ENCODE data around the gene D2HGDH. TPM values are rescaled to one million over a fixed set of nuclear protein-coding genes. Genes with fewer than 3 reads are reported as not detected.
"Not testable (repeated sequence)": the region's sequence is repeated elsewhere in the genome, so short reads cannot be mapped to it uniquely, and the experiment has no call there.

The D2HGDH gene
- total RNA-seq, 1 experiment from 2014 or later = 26.3 TPM

DNA sequence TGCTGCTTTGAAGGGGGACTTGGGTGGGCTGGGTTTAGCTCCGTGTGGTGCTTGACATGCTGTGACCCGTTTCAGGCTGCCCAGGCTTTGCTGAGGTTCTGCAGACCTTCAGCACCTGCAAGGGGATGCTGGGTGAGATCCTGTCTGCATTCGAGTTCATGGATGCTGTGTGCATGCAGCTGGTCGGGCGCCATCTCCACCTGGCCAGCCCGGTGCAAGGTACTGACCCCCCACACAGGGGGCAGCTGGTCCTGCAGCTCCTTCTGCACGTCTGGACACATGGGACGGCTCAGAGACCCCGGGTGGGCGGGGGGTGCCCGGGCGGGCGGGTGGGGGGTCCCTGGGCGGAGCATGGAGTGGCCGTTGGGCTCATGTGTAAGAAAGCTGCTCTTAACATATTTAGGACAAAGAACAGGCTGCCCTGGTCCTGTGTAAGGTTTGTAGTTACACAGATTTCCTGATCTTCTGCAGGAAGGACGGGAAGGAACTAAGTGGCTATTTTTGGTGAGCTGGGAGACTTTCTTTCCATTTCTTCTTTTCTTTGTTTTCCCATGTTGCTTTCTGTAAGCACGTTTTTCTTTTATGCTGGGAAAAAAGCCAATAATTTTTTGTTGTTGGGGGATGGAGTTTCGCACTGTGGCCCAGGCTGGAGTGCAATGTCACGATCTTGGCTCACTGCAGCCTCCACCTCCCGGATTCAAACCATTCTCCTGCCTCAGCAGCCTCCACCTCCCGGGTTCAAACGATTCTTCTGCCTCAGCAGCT is 15.8 kb downstream of the D2HGDH start:
- no peak for DNase-seq

DNA sequence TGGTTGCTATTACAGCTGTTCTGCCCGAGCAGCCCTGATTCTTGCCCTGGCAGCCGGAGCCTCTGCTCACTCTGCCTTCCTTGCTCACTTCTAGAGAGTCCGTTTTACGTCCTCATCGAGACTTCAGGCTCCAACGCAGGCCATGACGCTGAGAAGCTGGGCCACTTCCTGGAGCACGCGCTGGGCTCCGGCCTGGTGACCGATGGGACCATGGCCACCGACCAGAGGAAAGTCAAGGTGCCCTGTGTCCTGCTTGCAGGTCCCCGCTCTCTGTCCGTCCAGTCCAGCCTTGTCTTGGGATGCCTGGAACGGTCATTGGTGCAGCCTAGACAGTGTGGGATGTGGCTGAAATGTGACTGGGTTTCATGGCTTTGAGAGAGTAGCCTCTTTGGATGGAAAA is 16.7 kb downstream of the D2HGDH start:
- Histone ChIP-seq H3K27me3 (ENCODE audit: control insufficient read depth, insufficient read depth, low read length) (no peaks in the 10 kb centered on the region), H3K36me3 (replicated peaks; ENCODE audit: control insufficient read depth, insufficient read depth, low read length) (no peaks in the 10 kb centered on the region; the same call in none of the 2 replicates), H3K4me3 (ENCODE audit: insufficient read depth, low read depth, low read length) (no peak overlapping the region)
- no peak for DNase-seq

More for the DNA sequence above, 15.8 kb downstream of the D2HGDH start:
- Histone ChIP-seq H3K27me3 (ENCODE audit: control insufficient read depth, insufficient read depth, low read length) (no peaks in the 10 kb centered on the region), H3K36me3 (replicated peaks; ENCODE audit: control insufficient read depth, insufficient read depth, low read length) (peaks cover 1% of the 10 kb centered on the region), H3K4me3 (ENCODE audit: insufficient read depth, low read depth, low read length) (no peak overlapping the region)

DNA sequence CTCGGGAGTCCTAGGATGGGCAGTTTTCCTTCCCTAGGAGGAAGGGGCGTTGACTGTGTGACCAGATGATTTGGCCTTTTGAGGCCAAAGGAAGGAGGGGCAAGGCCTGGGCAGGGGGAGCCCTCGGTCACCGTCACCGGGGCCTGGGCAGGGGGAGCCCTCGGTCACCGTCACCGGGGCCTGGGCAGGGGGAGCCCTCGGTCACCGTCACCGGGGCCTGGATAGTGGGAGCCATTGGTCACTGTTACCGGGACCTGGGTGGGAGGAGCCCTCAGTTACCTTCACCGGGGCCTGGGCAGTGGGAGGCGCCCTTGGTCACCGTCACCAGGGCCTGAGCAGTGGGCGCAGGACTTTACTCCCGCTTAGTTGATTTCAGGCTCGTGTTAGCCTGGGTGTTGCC is 17.3 kb downstream of the D2HGDH start:
- no peak for DNase-seq
- no peaks in the 10 kb centered on the region for H3K27me3 ChIP-seq (ENCODE audit: control insufficient read depth, insufficient read depth, low read length)

DNA sequence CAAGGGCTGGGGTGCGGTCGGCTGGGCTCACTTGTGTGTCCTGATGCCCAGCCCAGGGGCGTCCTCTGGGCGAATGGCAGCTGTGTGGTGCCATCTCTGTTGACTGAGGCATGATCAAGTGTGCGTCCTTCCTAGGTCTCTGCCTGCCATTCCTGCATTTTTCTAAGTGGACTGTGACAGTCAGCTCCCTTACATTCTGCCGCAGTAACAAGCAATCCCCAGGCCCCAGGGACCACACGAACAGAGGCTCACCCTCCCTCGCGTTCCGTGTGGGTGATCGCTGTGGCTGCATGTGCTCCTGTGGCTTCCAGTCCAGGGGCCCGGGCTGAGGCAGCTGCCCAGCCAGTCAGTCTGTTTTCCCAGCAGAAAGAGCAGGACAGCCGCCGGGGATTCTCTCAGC is 17.8 kb downstream of the D2HGDH start:
- Histone ChIP-seq H3K4me3 (ENCODE audit: insufficient read depth, low read depth, low read length) (no peak overlapping the region), H3K27me3 (ENCODE audit: control insufficient read depth, insufficient read depth, low read length) (no peaks in the 10 kb centered on the region), H3K36me3 (replicated peaks; ENCODE audit: control insufficient read depth, insufficient read depth, low read length) (no peaks in the 10 kb centered on the region; the same call in none of the 2 replicates)
- DNase-seq = no peak

More for the DNA sequence above, 17.3 kb downstream of the D2HGDH start:
- Histone ChIP-seq H3K4me3 (ENCODE audit: insufficient read depth, low read depth, low read length) (no peak overlapping the region), H3K36me3 (replicated peaks; ENCODE audit: control insufficient read depth, insufficient read depth, low read length) (no peaks in the 10 kb centered on the region; the same call in none of the 2 replicates)

DNA sequence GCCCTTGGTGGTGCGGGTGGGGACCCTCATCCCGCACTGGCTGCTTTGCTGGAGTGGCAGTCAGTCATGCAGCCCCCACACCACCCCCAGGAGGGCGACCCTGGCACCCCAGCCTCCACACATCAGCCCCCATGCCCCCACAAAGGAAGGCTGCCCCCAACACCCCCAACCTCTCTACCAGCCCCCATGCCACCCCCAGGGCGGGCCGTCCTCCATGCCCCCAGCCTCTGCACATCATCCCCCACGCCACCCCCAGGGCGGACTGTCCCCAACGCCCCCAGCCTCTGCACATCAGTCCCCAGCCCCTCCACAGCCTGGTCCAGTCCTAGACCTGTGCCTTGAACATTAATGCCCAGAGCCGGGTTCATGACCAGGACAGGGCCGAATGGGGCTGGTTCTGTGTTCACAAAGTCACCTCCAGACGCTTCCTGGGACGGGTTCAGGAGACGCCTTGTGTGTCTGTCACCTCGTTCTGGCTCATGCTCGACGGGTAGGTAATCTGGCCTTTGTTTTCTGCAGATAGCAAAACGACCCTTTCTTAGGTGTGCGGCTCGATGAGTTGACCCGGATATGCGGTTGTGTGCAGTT is 18.4 kb downstream of the D2HGDH start:
- no peak for DNase-seq
- no peaks in the 10 kb centered on the region; the same call in none of the 2 replicates for H3K36me3 ChIP-seq (replicated peaks; ENCODE audit: control insufficient read depth, insufficient read depth, low read length)
- no peaks in the 10 kb centered on the region for H3K27me3 ChIP-seq (ENCODE audit: control insufficient read depth, insufficient read depth, low read length)
- H3K4me3 ChIP-seq (ENCODE audit: insufficient read depth, low read depth, low read length) = no peak overlapping the region

DNA sequence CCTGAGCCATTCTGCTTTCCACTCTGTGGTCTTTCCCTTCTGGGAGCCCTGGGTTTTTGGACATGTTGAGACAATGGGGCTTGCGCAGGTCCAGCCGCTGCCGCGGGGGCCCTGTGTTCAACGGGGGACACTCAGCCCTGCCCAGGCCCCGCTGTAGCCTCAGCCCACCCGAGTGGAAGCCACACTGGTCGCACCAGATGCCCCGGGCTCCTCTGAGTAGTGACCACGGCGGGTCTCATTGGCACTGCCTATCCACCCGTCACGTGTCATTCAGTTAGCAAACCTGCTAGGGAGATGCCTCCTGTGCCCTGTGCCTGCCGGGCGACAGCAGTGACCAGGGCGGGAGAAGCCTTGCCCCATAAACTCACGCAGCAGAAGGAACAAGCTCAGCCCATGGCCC is 19.1 kb downstream of the D2HGDH start:
- Histone ChIP-seq H3K27me3 (ENCODE audit: control insufficient read depth, insufficient read depth, low read length) (no peaks in the 10 kb centered on the region), H3K4me3 (ENCODE audit: insufficient read depth, low read depth, low read length) (no peak overlapping the region), H3K36me3 (replicated peaks; ENCODE audit: control insufficient read depth, insufficient read depth, low read length) (no peaks in the 10 kb centered on the region; the same call in none of the 2 replicates)
- no peak for DNase-seq

DNA sequence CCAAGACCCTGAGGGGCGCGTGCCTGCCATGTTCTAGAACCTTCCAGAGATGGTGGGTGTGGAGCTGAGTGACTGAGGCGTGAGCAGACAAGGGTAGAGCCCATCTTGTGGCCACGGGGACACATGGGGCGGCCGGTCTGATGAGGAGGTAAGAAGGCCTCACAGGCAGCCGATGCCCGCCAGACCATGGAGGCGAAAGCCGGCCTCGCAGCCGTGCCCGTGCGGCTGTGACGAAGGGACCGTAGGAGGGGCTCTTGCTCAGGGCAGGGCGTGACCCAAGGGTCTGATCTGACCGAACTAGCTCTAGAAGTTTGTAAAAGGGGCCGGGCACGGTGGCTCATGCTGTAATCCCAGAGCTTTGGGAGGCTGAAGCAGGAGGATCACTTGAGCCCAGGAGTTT is 19.6 kb downstream of the D2HGDH start:
- Histone ChIP-seq H3K27me3 (ENCODE audit: control insufficient read depth, insufficient read depth, low read length) (no peaks in the 10 kb centered on the region), H3K4me3 (ENCODE audit: insufficient read depth, low read depth, low read length) (no peak overlapping the region), H3K36me3 (replicated peaks; ENCODE audit: control insufficient read depth, insufficient read depth, low read length) (peaks cover under 1% of the 10 kb centered on the region)
- no peak for DNase-seq

DNA sequence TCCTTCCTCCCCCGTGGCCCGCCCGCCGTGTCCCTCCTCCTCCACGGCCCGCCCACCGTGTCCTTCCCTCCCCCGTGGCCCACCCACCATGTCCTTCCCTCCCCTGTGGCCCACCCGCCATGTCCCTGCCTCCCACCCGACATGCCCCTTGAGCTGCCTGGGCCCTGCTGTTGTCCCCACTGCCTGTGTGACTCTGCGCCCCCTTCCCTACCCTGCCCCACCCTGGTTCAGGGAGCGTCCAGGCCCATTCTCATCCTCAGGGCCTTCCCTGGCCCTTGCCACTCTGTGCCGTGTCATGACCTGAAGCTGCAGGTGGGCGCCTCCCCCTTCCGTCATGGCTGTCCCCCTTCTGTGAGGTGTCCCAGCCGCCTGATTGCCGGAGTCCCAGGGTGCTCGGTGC is 20.7 kb downstream of the D2HGDH start:
- Histone ChIP-seq H3K36me3 (replicated peaks; ENCODE audit: control insufficient read depth, insufficient read depth, low read length) (peaks cover 3% of the 10 kb centered on the region), H3K4me3 (ENCODE audit: insufficient read depth, low read depth, low read length) (no peak overlapping the region), H3K27me3 (ENCODE audit: control insufficient read depth, insufficient read depth, low read length) (no peaks in the 10 kb centered on the region)
- no peak for DNase-seq

DNA sequence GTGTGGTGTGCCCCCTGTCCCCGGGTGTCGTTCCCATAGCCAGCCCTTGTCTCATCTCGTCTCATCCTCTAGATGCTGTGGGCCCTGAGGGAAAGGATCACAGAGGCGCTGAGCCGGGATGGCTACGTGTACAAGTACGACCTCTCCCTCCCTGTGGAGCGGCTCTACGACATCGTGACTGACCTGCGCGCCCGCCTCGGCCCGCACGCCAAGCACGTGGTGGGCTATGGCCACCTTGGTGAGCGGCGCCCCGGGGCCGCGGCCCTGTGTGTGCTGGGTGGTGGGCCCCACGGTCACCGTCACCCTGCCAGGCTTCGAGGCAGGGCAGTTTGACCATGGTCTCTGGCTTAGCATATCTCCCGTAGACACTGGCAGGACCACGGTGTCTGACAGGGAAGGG is 21.3 kb downstream of the D2HGDH start:
- Histone ChIP-seq H3K4me3 (ENCODE audit: insufficient read depth, low read depth, low read length) (no peak overlapping the region), H3K36me3 (replicated peaks; ENCODE audit: control insufficient read depth, insufficient read depth, low read length) (peaks cover 4% of the 10 kb centered on the region), H3K27me3 (ENCODE audit: control insufficient read depth, insufficient read depth, low read length) (no peaks in the 10 kb centered on the region)
- no peak for DNase-seq

DNA sequence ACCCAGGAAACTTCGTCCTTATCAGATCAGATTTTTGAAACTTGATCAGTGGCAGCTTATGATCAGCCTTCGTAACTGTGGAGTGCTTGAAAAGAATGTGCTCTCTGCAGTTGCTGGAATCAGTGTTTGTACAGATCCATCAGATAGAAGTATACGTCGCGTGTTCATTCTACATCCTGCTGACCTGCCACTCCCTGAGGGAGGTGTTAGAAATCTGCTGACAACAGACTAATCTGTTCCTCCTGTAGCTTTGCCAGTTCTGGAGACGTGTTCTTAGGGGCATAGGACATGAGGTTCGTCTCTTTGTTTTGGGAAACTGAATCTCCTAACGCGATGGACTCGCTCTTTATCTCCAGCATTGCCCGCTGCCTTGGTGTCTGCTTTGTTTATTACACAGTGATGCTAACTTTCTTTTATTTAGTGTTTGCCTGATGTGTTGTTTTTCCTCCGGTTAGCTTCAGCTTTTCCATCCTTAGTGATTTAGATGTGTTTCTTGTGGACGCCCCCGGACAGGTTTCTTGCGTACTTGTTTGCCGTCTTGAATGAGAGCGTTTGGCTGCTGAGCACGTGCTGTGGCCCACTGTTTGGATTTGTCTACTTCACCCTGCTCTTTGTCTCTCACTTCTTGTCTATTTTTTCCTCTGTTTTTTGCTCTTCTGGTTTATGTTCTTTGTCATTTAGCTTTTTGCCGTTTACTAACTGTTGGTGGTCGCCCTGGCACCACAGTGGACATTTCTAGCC is 24.8 kb downstream of the D2HGDH start:
- no peaks in the 10 kb centered on the region for H3K27me3 ChIP-seq (ENCODE audit: control insufficient read depth, insufficient read depth, low read length)
- H3K4me3 ChIP-seq (ENCODE audit: insufficient read depth, low read depth, low read length) = no peak overlapping the region
- H3K36me3 ChIP-seq (replicated peaks; ENCODE audit: control insufficient read depth, insufficient read depth, low read length) = peaks cover 4% of the 10 kb centered on the region
- no peak for DNase-seq

DNA sequence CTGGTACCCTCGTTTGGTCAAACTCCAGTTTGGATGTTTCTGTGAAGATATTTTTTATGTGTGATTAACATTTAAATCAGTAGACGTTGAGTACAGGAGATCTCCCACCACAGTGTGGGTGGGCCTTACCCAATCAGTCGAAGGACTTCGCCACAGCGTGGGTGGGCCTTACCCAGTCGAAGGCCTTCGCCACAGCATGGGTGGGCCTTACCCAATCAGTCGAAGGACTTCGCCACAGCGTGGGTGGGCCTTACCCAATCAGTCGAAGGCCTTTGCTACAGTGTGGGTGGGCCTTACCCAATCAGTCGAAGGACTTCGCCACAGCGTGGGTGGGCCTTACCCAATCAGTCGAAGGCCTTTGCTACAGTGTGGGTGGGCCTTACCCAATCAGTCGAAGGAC is 25.5 kb downstream of the D2HGDH start:
- not testable (repeated sequence) for H3K36me3 ChIP-seq (replicated peaks; ENCODE audit: control insufficient read depth, insufficient read depth, low read length); H3K27me3 ChIP-seq (ENCODE audit: control insufficient read depth, insufficient read depth, low read length); H3K4me3 ChIP-seq (ENCODE audit: insufficient read depth, low read depth, low read length); DNase-seq

DNA sequence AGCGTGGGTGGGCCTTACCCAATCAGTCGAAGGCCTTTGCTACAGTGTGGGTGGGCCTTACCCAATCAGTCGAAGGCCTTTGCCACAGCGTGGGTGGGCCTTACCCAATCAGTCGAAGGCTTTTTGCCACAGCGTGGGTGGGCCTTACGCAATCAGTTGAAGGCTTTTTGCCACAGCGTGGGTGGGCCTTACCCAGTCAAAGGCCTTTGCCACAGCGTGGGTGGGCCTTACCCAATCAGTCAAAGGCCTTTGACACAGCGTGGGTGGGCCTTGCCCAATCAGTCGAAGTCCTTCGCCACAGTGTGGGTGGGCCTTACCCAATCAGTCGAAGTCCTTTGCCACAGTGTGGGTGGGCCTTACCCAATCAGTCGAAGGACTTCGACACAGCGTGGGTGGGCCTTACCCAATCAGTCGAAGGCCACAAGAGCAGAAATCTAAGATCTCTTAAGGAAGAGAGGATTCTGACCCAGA is 25.9 kb downstream of the D2HGDH start:
- H3K27me3 ChIP-seq (ENCODE audit: control insufficient read depth, insufficient read depth, low read length) = no peaks in the 10 kb centered on the region
- peaks cover 4% of the 10 kb centered on the region for H3K36me3 ChIP-seq (replicated peaks; ENCODE audit: control insufficient read depth, insufficient read depth, low read length)
- DNase-seq = no peak
- no peak overlapping the region for H3K4me3 ChIP-seq (ENCODE audit: insufficient read depth, low read depth, low read length)

DNA sequence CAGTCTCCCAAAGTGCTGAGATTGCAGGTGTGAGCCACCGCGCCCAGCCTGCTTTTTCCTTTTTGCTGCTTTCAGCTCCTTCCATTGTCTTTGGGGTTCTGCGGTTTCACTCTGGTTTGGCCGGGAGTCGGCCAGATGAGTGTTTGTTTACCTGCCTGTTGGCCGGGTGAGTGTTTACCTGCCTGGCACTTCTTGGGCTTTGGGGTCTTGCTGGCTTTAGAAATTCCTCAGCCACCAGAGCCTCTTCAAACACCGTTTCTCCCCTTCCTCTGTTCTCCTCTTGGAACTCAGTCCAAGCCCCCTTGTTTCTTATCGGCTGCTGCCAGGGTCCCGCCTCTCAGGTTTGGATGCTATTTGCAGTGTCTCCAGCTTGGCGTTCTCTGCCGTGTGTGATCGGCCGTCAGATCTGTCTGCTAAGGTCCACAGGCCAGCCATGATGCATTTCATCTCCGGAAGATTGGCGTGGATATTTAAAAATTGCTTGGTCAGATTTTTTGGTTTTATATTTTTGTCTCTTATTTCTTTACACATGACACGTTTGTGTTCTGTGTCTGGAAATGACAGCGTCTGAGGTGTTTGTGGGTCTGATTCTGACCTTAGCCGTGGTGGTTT is 28.0 kb downstream of the D2HGDH start:
- H3K27me3 ChIP-seq (ENCODE audit: control insufficient read depth, insufficient read depth, low read length) = no peaks in the 10 kb centered on the region
- H3K36me3 ChIP-seq (replicated peaks; ENCODE audit: control insufficient read depth, insufficient read depth, low read length) = peaks cover 4% of the 10 kb centered on the region
- peak; percentile 30 for DNase-seq
- no peak overlapping the region for H3K4me3 ChIP-seq (ENCODE audit: insufficient read depth, low read depth, low read length)

DNA sequence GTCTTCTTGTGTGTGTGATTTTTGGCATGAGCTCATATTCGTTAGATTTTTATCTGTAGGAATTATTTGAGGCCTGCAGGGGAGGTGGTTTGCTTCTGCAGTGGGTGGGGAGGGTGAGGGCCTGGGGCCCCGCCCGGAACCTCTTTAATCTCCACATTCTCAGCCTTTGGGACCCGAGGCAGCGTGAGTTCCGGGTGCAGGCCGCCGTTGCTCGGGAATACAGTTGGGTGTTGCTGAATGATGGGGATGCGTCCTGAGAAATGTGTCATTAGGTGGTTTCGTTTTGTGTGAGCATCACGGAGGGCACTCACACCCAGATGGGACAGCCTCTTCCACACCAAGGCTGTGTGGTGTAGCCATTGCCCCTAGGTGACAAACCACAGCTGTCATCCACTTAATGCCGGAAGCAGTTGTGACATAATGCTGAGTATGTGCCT is 28.5 kb downstream of the D2HGDH start:
- Histone ChIP-seq H3K36me3 (replicated peaks; ENCODE audit: control insufficient read depth, insufficient read depth, low read length) (peaks cover 4% of the 10 kb centered on the region), H3K27me3 (ENCODE audit: control insufficient read depth, insufficient read depth, low read length) (no peaks in the 10 kb centered on the region), H3K4me3 (ENCODE audit: insufficient read depth, low read depth, low read length) (no peak overlapping the region)
- peak; percentile 26 for DNase-seq
